Measurements from ENCODE around the gene CLCN6.

Gene CLCN6

DNA sequence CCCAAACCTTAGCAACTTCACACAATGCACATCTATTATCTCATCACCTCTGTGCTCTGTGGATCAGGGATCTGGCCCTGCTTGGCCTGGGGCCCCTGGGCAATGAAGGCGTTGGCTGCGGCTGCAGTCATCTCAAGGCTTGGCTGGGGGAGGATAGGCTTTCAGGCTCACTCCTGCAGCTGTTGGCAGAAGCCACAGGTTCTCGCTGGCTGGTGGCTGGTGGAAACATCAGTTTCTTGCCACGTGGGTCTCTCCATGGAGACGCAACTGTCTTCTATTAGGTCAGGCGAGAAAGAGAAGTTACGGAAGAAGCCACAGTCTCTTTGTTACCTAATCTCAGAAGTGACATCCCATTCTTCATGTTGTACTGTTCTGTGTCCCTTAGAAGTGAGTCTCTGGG lies 45.2 kb downstream of the CLCN6 start:
- no peak overlapping the region for H3K4me3 ChIP-seq (ENCODE audit: low read depth, low read length)
- no peaks in the 10 kb centered on the region for H3K9me3 ChIP-seq (ENCODE audit: severe bottlenecking)
- no peaks in the 10 kb centered on the region for H3K36me3 ChIP-seq
- TF ChIP-seq CTCF (IDR thresholded peaks at IDR 0.05; ENCODE audit: low read depth, low read length): no peak
- no peak overlapping the region for H3K27ac ChIP-seq
- no peaks in the 10 kb centered on the region for H3K27me3 ChIP-seq (ENCODE audit: insufficient read depth, low read depth, severe bottlenecking)
- DNase-seq: no peak

- Histone ChIP-seq H3K27ac (no peak overlapping the region), H3K27me3 (ENCODE audit: insufficient read depth, low read depth, severe bottlenecking) (no peaks in the 10 kb centered on the region), H3K36me3 (no peaks in the 10 kb centered on the region), H3K9me3 (ENCODE audit: severe bottlenecking) (no peaks in the 10 kb centered on the region), H3K4me3 (ENCODE audit: low read depth, low read length) (no peak overlapping the region)
- no peak for DNase-seq
- no peak for TF ChIP-seq CTCF (IDR thresholded peaks at IDR 0.05; ENCODE audit: low read depth, low read length)
Observed at GRCh38 chr1:11854519-11854918, 48.5 kb downstream of the CLCN6 start.

GRCh38 chr1:11855430-11855829 lies 49.4 kb downstream of the CLCN6 start:
- no peak overlapping the region for H3K27ac ChIP-seq
- H3K36me3 ChIP-seq: no peaks in the 10 kb centered on the region
- no peak for TF ChIP-seq CTCF (IDR thresholded peaks at IDR 0.05; ENCODE audit: low read depth, low read length)
- H3K27me3 ChIP-seq (ENCODE audit: insufficient read depth, low read depth, severe bottlenecking): no peaks in the 10 kb centered on the region
- H3K4me3 ChIP-seq (ENCODE audit: low read depth, low read length): no peak overlapping the region
- no peak for DNase-seq
- no peaks in the 10 kb centered on the region for H3K9me3 ChIP-seq (ENCODE audit: severe bottlenecking)

GRCh38 chr1:11856698-11857097 lies 50.7 kb downstream of the CLCN6 start:
- H3K9me3 ChIP-seq (ENCODE audit: severe bottlenecking): no peaks in the 10 kb centered on the region
- no peaks in the 10 kb centered on the region for H3K36me3 ChIP-seq
- H3K27ac ChIP-seq: no peak overlapping the region
- no peaks in the 10 kb centered on the region for H3K27me3 ChIP-seq (ENCODE audit: insufficient read depth, low read depth, severe bottlenecking)
- no peak overlapping the region for H3K4me3 ChIP-seq (ENCODE audit: low read depth, low read length)
- no peak for TF ChIP-seq CTCF (IDR thresholded peaks at IDR 0.05; ENCODE audit: low read depth, low read length)
- DNase-seq: no peak

- Histone ChIP-seq H3K27me3 (ENCODE audit: insufficient read depth, low read depth, severe bottlenecking) (no peaks in the 10 kb centered on the region), H3K4me3 (ENCODE audit: low read depth, low read length) (no peak overlapping the region), H3K9me3 (ENCODE audit: severe bottlenecking) (no peaks in the 10 kb centered on the region), H3K36me3 (no peaks in the 10 kb centered on the region), H3K27ac (no peak overlapping the region)
- DNase-seq: no peak
- TF ChIP-seq CTCF (IDR thresholded peaks at IDR 0.05; ENCODE audit: low read depth, low read length): no peak
Observed at GRCh38 chr1:11857164-11857851, 51.3 kb downstream of the CLCN6 start.

- H3K27me3 ChIP-seq (ENCODE audit: insufficient read depth, low read depth, severe bottlenecking): no peaks in the 10 kb centered on the region
- H3K27ac ChIP-seq: no peak overlapping the region
- H3K36me3 ChIP-seq: no peaks in the 10 kb centered on the region
- no peak for DNase-seq
- no peaks in the 10 kb centered on the region for H3K9me3 ChIP-seq (ENCODE audit: severe bottlenecking)
- no peak overlapping the region for H3K4me3 ChIP-seq (ENCODE audit: low read depth, low read length)
- no peak for TF ChIP-seq CTCF (IDR thresholded peaks at IDR 0.05; ENCODE audit: low read depth, low read length)
Observed at GRCh38 chr1:11858158-11858557, 52.2 kb downstream of the CLCN6 start.

Measured in WERI-Rb-1 (cell line).